Right lobe of liver (tissue), 6 donors: Measurements from ENCODE around the gene FAM135A. TPM values are rescaled to one million over a fixed set of nuclear protein-coding genes. Genes with fewer than 3 reads are reported as not detected.

ENCODE experiments used
- ATAC-seq, 4 donors: fragments of 200-7000 bp; cut with Tn5 transposase; one replicate each; pipeline ENCODE4 v1.9.1; 2020; ENCODE audit warnings: mild to moderate bottlenecking in 4 of 4, moderate library complexity in 4 of 4
- DNase-seq, 3 donors: peaks; one replicate each; pipeline ENCODE4 v3.0.0-alpha.2; 2020
- H3K27ac ChIP-seq, 3 donors: fragments of 200-600 bp; one replicate each; pipeline ENCODE4 v1.8.0; 2022
- H3K27me3 ChIP-seq, 2 donors: fragments of 200-600 bp; one replicate each; pipeline ENCODE4 v1.8.0; 2022
- H3K36me3 ChIP-seq, 4 donors: fragments of 200-600 bp; sonication (generic) in 1 of 4; one replicate each; pipeline versions ENCODE4 v1.5.1 to v1.8.0; 2017 to 2022; ENCODE audit warnings: control low read depth in 1 of 4
- H3K4me1 ChIP-seq, 4 donors: fragments of 200-600 bp; sonication (generic) in 1 of 4; one replicate each; pipeline versions ENCODE4 v1.5.1 to v1.8.0; 2017 to 2022; ENCODE audit warnings: control low read depth in 1 of 4
- H3K4me3 ChIP-seq, 3 donors: fragments of 200-600 bp; one replicate each; pipeline ENCODE4 v1.8.0; 2022
- H3K9me3 ChIP-seq, 4 donors: fragments of 200-600 bp; sonication (generic) in 1 of 4; one replicate each; pipeline versions ENCODE4 v1.5.1 to v1.8.0; 2017 to 2022; ENCODE audit warnings: control low read depth in 1 of 4
- POLR2A ChIP-seq: fragments of 450-650 bp; IDR thresholded peaks from one replicate; pipeline ENCODE4 v1.6.1; 2017; ENCODE audit warnings: antibody characterized with exemption, mild to moderate bottlenecking
- WGBS: methylation state at CpG from one replicate; pipeline ENCODE4 v1.1.6; 2018; ENCODE audit warnings: low coverage, low lambda C conversion rate; ENCODE audit not compliant: insufficient coverage; ENCODE audit errors: missing lambda C conversion rate; 5-methylcytosine and 5-hydroxymethylcytosine counted together
- intact Hi-C, 2 donors: fragments of 100-400 bp; cut with DNase I; formaldehyde crosslinking; loops; one replicate each; pipeline versions ENCODE4 v1.11.2 to v1.14.1; 2022
- total RNA-seq, 6 experiments: library from RNA; depleted of rRNA in 2 of 6; stranded (reverse); fragments of >200 nt in 2 of 6; fragmentation: NEBNext Ultra II Directional in 3 of 6; extraction: Animal tissue kit (Norgen Biotek cat#: 25700) in 3 of 6; gene quantifications; one replicate each; pipeline versions ENCODE4 v1.1.0 to v1.2.4, GENCODE V29; 2016 to 2023
- TF ChIP-seq, protein P1 (sequence below), 4 donors: fragments of 200-600 bp in 3 of 4; fragments of 450-650 bp in 1 of 4; IDR thresholded peaks; one replicate each; pipeline versions ENCODE4 v1.5.1 to v1.8.0; 2016 to 2022; ENCODE audit warnings: antibody characterized with exemption in 4 of 4, mild to moderate bottlenecking in 2 of 4
- donor health status: DM: no; HTN: yes; CAD: no.
- donor health status: DM: no; HTN: no; CAD: no.
- donor health status: DM: no; HTN: no; CAD: no.
- donor health status: DM: no; HTN: yes; CAD: no.
- donor health status: DM: no; HTN: yes; CAD: no.

FAM135A gene
- total RNA-seq, 6 experiments from 2014 or later, result 3.9 to 17.0 (median 8.0) TPM

DNA sequence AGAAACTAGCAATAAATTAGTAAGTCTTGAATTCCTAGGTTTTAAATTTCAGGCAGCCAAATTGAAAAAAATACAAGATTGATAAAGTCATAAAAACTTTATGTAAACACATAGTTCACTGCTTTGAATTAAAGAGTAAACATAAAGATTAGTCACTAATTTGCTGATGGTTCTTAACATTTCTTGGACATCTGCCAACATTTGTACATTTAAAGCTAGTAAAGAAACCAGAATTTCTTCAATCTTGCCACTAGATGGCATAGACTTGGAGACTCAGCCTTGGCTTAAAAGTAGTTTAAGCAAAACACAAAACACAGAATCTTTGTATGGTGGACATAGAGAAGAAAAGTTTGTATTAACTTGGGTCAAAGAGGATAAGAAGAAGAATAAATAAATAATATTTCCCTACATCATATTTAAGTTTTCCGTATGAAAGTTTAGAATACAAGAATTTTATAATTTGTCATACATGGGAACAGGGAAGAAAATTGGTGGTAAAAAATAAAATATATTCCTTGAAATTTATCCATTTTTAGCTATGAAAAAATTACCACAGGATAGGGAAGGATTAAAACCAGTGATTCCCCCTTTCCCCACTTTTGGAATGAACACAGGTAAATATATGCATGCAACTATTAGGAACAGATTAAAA lies 41.7 kb upstream of the FAM135A start:
- TF ChIP-seq, protein P1, sequence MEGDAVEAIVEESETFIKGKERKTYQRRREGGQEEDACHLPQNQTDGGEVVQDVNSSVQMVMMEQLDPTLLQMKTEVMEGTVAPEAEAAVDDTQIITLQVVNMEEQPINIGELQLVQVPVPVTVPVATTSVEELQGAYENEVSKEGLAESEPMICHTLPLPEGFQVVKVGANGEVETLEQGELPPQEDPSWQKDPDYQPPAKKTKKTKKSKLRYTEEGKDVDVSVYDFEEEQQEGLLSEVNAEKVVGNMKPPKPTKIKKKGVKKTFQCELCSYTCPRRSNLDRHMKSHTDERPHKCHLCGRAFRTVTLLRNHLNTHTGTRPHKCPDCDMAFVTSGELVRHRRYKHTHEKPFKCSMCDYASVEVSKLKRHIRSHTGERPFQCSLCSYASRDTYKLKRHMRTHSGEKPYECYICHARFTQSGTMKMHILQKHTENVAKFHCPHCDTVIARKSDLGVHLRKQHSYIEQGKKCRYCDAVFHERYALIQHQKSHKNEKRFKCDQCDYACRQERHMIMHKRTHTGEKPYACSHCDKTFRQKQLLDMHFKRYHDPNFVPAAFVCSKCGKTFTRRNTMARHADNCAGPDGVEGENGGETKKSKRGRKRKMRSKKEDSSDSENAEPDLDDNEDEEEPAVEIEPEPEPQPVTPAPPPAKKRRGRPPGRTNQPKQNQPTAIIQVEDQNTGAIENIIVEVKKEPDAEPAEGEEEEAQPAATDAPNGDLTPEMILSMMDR (IDR thresholded peaks at IDR 0.05), result peak; percentile 59 to 75 (median 69)
- TF ChIP-seq POLR2A, result no peak
- intact Hi-C loops, result no loop called here
- ATAC-seq (peak; percentile 64 to 79 (median 76)), DNase-seq (no peak)
- Histone ChIP-seq H3K36me3 (no peaks in the 10 kb centered on the region), H3K9me3 (no peaks in the 10 kb centered on the region), H3K4me3 (no peak overlapping the region), H3K4me1 (no peaks in the 10 kb centered on the region), H3K27me3 (no peaks in the 10 kb centered on the region), H3K27ac (no peak overlapping the region)
- 3% methylated on average over 1 of the region's 1 CpG for WGBS

DNA sequence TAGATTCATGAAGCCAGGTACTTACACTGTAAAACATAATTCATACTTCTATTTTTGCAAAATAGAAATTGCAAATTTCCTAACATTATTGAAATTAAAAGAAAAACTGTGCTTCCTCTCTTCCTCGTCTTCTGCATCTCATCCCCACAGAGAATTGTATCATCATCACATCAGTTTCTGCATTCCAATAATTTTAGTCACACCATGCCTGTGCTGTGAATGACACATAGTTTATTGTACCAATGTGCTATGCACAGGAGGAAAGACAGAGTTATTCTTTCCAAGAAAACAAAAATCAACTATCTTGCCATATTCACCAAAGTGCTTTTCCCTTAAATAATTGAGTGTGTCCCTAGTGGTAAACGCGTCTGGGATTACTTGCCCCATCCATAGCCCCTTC lies 38.1 kb upstream of the FAM135A start:
- Histone ChIP-seq H3K36me3 (no peaks in the 10 kb centered on the region), H3K27me3 (no peaks in the 10 kb centered on the region), H3K4me1 (no peaks in the 10 kb centered on the region), H3K4me3 (no peak overlapping the region), H3K9me3 (no peaks in the 10 kb centered on the region), H3K27ac (no peak overlapping the region)
- ATAC-seq, result peak in 1 of 4 donors; percentile 54
- DNase-seq, result no peak
- WGBS, result 59% methylated on average over 3 of the region's 3 CpGs
- intact Hi-C loops, result no loop called here
- no peak for TF ChIP-seq POLR2A
- TF ChIP-seq, protein P1 (IDR thresholded peaks at IDR 0.05), result no peak

DNA sequence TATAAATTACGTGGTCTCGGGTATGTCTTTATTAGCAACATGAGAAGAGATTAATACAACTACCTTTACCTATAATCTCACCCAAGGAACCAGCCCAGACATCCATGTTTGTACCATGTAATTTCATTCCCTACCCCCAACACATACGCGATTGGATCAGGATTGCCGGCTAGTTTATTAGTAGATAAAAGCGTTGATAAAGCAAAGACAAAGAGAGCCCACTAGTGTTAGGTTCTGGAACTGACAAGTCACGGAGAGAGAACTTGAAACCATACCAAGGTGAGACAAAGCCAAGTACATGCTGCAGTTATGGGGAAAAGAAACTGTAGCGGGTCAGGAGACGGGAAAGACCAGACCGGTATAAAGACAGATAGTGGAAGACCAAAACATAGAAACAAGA lies 37.4 kb upstream of the FAM135A start:
- Histone ChIP-seq H3K27me3 (no peaks in the 10 kb centered on the region), H3K4me3 (no peak overlapping the region), H3K4me1 (no peaks in the 10 kb centered on the region), H3K9me3 (no peaks in the 10 kb centered on the region), H3K27ac (no peak overlapping the region), H3K36me3 (no peaks in the 10 kb centered on the region)
- no peak for ATAC-seq
- intact Hi-C loops, result no loop called here
- 70% methylated on average over 10 of the region's 10 CpGs for WGBS
- TF ChIP-seq POLR2A, result no peak
- TF ChIP-seq, protein P1 (IDR thresholded peaks at IDR 0.05), result no peak
- DNase-seq, result no peak

DNA sequence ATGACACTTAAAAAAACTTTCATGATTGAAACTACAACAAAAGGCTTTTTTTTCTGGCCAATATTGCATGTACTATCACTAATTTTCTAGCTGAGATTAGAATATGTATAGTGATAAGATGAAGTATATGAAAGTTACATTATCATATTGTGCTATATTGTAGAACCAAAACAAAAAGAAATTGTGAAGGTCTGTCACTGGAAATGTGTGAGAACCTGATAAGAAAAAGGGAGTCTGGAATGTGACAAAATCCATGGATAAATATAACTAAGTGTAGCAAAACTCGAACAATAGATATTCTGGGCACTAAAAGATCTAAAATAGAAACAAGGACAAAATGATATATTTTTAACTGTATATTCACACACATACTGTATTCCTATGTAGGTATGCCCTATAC lies 36.7 kb upstream of the FAM135A start:
- intact Hi-C loops, result no loop called here
- WGBS, result 45% methylated on average over 1 of the region's 1 CpG
- no peak for TF ChIP-seq POLR2A
- TF ChIP-seq, protein P1 (IDR thresholded peaks at IDR 0.05), result no peak

More for the DNA sequence above, 36.7 kb upstream of the FAM135A start:
- ATAC-seq, result no peak
- H3K27ac ChIP-seq, result no peak overlapping the region
- no peak overlapping the region for H3K4me3 ChIP-seq
- no peaks in the 10 kb centered on the region for H3K9me3 ChIP-seq
- no peaks in the 10 kb centered on the region for H3K36me3 ChIP-seq
- H3K27me3 ChIP-seq, result no peaks in the 10 kb centered on the region
- H3K4me1 ChIP-seq, result no peaks in the 10 kb centered on the region
- DNase-seq, result no peak
